Ramos (cell line): ENCODE measurements around the gene CAPN12.
"Not testable (repeated sequence)": the region's sequence is repeated elsewhere in the genome, so short reads cannot be mapped to it uniquely, and the experiment has no call there.

Experiments
- in situ Hi-C: fragments of 300-500 bp; cut with MboI; formaldehyde crosslinking; loops from one replicate; pipeline ENCODE4 v1.14.3; 2022; ENCODE audit warnings: low sequenced_read_pairs; ENCODE audit not compliant: unreplicated experiment

CAPN12 gene

DNA sequence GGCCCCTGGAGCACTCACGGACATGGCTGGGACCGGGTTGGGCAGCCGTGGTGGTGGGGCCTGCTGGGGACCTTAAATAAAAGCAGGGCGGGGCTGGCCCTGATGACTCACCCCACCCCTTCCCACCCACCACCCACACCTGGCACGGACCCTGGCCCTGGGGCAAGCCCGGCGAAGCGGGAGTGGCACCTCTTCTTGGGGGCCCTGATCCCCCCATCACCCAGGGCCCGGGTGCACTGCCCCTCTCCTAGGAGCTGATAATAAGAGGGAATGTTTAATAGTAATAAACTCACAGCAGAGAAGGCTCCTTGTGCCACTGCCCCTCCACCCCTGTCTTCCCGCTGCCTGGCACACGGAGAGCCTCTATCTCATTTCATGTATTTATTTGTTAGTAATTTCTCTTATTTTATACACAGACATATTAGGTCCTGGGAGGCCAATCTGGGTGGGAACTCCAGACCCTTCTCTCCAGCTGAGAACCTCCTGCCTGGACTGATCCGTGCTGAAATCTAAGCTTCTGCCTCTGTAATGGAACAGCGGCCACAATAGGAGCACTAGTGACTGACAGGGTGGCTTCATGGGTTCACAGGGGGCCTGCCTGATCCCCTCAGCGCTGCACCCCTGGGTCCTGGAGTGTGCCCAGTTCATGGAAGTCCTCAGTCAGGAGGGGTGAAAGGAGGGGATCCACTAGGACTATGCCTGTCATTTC is 29.3 kb upstream of the CAPN12 start, which contains the start of gene LGALS7:
LGALS7 (minus strand) TSS at position 49 of the 709 bp plus-strand sequence; CDS start at position 24, 25 bp downstream.
- in situ Hi-C loops, result no loop called here

DNA sequence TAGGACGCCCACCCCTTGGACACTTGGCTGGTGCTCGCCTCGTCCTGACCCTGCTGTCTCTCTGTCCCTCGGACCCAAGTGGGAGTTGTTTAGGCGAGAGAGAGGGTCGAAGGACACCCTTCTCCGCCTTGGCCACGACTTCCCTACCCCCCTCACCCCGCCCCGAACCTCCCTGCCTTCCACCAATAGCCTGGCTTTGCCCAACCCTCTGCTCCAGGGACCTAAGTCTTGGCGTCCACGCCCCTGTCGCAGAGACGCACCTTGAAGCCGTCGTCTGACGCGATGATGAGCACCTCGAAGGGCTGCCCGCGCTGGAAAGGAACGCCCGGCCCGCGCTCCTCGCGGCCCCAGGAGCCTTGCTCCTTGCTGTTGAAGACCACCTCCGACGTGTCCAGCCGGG is 27.3 kb upstream of the CAPN12 start:
- in situ Hi-C loops, result not testable (repeated sequence)

DNA sequence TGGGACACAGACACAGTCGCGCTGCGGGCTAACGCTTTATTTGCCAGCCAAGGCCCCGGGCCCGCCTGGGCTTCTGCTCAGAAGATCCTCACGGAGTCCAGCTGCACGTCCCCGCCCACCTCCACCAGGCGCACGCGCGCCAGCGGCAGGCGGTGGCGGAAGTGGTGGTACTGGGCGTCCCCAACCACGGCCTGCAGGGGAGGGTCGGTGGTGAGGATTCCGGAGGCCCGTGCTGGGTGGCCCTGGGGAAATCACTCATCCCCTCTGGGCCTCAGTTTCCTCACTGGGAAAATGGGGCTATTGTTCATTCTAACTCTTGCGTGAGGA is 26.6 kb upstream of the CAPN12 start:
- in situ Hi-C loops, result not testable (repeated sequence)

DNA sequence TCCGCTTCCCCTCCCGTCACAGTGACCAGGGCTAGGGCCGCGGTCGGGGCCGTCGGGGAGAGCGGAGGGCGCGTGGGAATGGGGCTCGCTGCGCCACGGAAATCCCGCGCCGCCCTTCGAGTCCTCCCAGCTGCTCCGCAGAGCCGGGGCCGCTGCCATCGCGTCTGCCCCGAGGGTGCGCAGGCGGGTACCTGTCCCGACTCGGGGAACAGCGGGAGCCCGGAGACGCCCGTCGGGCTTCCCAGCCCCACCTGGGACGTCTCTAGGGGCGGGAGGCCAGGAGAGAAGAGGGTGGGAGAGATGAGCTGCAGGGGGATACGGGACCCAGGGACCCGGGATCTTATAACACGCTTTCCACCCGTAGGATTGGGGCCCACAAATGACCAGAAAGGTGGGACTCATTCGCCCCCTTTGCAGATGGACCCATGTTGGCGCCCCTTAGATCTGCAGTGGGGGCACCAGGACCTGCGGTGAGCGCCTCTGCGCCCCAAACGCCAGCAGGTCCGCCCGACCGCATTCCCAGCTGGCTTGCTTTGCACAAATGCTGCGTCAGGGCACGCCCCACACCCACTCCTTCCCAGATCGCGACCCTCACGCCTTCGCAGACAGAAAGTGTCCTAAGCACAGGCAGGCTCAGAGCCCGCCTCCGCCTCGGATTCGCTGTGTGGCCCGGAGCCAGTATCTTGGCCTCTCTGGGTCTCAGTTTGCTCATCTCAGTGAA is 26.1 kb upstream of the CAPN12 start:
- in situ Hi-C loops, result not testable (repeated sequence)

DNA sequence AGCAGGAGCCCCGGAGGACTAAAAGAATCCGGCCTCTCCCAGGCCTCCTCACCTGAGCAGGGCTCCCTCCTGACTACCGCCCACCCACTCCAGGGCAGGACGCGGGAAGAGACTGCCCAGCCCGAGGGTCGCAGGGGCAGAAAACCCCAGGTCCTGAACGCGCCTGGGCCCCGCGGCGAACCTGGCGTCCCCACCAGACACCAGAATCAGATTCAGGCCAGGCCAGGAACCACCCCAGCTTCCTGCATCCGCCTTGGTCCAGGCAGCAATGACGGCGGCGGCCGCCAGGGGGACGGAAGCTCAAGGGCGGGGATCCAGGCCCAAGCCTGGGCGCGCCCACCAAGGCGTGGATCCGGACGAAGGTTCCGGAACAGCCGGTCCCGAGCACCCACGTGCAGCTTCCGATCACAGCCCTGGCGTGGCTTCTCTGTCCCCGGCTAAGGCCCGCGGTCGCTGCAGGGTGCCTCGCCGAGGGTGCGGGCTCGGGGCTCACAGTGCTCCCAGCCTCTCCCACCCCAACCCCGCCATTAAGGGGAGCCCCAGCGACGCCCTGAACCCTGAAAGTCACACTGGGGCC is 25.4 kb upstream of the CAPN12 start:
- in situ Hi-C loops, result no loop called here

DNA sequence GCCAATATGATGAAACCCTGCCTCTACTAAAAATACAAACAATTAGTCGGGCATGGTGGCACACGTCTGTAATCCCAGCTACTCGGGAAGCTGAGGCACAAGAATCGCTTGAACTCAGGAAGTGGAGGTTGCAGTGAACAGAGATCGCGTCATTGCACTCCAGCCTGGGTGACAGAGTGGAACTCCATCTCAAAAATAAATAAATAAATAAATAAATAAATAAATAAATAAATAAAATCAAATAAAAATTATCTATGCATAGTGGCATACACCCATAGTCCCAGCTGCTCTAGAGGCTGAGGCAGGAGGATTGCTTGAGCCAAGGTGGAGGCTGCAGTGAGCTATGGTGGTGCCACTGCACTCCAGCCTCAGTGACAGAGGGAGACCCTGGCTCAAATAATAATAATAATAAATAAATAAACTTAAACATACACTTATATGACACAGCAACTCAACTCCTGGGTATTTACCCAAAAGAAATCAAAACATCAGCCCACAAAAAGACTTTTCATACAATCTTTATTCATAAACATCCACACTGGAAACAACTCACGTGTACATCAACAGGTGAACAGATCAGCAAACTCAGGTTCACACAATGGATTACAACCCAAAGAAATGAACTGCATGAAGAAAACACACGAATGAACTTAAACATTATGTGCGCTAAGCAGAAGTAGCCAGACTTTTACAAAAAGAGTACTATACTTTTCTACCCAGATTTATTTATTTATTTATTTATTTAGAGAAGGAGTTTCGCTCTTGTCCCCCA is 22.2 kb upstream of the CAPN12 start:
- in situ Hi-C loops, result no loop called here

DNA sequence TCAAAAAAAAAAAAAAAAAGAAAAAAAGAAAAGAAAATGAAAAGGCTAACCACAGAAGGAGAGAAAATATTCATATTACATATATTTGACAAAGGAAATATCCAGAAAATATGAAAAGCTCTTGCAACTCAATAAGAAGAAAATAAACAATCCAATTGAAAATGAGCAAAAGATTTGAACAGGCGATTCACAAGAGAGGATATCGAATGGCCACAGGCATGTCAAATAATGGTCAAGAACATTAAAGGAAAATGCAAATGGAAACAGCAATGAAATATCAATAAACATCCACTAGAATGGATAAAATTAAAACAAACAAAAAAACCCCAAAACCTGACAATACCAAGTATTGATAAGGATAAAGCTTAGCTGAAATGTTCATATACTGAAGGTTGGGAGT is 20.9 kb upstream of the CAPN12 start:
- in situ Hi-C loops, result no loop called here

DNA sequence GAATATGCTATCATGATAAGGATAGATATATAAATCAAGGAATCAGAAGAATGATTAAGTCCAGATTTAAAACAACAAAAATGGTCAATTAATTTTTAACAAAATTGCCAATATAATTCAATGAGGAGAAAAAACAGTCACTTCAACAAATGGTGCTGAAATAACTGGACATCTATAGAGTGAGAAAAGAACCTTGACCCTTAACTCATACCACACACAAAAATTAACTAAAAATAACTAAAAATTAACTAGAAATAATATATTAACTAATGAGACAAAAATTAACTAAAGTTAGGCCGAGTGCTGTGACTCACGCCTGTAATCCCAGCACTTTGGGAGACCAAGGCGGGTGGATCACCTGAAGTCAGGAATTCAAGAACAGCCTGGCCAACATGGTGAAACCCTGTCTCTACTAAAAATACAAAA is 19.5 kb upstream of the CAPN12 start:
- in situ Hi-C loops, result no loop called here

DNA sequence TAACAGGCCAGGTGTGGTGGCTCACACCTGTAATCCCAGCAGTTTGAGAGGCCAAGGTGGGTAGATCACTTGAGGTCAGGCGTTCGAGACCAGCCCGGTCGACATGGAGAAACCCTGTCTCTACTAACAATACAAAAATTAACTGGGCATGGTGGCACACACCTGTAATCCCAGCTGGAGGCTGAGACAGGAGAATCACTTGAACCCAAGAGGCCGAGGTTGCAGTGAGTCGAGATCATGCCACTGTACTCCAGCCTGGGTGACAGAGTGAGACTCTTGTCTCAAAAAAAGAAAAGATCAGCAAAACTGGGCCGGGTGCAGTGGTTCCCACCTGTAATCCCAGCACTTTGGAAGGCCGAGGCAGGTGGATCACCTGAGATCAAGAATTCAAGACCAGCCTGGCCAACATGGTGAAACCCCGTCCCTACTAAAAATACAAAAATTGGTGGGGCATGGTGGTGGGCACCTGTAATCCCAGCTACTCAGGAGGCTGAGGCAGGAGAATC is 17.7 kb upstream of the CAPN12 start:
- in situ Hi-C loops, result not testable (repeated sequence)

DNA sequence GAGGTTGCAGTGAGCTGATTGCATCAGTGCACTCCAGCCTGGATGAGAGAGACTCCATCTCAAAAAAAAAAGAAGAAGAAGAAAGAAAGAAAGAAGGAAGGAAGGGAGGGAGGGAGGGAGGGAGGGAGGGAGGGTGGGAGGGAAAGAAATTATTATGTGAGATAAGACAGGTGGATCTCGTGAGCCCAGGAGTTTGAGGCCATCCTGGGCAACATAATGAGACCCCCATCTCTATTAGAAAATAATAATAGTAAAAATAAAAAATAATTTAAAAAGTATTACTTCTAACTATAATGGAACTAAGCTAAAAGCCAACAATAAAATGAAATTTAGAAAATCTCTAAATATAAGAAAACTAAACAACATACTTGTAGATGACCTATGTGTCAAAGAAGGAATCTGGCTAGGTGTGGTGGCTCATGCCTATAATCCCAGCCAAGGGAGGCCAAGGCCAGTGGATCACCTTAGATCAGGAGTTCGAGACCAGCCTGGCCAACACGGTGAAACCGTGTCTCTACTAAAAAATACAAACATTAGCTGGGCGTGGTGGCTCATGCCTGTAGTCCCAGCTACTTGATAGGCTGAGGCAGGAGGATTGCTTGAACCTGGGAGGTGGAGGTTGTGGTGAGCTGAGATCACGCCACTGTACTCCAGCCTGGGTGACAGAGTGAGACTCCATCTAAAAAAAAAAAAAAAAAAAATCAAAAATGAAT is 16.7 kb upstream of the CAPN12 start:
- in situ Hi-C loops, result not testable (repeated sequence)

DNA sequence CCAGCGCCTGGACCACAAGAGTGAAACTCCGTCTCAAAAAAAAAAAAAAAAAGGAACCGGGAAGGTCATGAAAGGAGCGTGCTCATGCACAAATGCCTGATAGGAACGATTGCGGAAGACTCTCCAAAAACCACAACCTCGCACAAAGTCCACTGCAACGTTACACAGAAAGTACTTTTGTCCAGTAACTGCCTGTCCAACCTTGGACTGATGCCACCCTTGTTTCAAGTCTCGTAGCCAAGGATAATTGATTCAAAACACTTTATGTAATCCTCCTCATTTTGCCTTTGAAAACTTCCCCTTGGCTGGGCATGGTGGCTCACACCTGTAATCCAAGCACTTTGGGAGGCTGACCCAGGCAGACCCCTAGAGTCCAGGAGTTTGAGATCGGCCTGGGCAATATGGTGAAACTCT is 15.3 kb upstream of the CAPN12 start:
- in situ Hi-C loops, result no loop called here

DNA sequence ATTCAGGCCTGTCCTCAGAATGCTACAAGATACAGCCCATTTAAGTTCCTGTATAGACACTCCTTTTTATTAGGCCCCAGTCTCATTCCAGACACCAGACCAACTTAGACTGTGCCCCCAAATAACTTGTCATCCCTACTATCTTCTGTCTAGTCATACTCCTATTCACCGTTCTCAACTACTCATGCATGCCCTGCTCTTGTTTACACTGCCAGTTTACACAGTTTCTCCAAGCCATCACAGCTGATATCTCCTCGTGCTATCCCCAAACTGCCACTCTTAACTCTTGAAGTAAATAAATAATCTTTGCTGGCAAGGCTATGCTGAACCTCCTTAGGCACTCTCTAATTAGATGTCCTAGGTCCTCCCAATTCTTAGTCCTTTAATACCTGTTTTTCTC is 9.9 kb upstream of the CAPN12 start:
- in situ Hi-C loops, result not testable (repeated sequence)

DNA sequence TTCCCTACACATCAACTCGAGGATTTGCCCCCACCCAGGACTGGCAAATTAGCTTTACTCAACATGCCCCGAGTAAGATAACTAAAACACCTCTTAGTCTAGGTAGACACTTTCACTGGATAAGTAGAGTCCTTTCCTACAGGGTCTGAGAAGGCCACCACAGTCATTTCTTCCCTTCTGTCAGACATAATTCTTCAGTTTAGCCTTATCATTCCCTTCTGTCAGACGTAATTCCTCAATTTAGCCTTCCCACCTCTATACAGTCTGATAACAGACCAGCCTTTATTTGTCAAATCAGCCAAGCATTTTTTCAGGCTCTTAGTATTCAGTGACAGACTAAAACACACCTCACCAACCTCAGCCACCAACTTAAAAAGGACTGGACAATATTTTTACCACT is 9.5 kb upstream of the CAPN12 start:
- in situ Hi-C loops, result not testable (repeated sequence)

DNA sequence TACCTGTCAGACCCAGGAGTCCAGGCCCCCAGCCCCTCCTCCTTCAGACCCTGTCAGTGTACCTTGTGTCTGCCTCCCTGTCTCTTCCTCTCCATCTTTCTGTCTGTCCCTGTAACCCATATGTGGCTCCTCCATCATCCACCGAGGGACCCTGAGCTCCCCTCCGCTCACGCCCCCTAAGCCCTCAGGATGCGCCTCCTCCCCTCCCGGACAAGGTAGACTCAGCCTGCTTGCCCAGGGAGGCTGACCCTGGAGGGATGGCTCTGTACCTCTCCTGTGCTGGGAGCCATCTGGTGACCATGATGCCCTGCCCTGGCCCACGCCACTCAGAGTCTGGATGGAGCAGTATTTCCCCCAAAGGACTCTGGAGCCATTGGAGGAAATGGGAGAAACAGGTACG is 1.0 kb upstream of the CAPN12 start:
- in situ Hi-C loops, result no loop called here

DNA sequence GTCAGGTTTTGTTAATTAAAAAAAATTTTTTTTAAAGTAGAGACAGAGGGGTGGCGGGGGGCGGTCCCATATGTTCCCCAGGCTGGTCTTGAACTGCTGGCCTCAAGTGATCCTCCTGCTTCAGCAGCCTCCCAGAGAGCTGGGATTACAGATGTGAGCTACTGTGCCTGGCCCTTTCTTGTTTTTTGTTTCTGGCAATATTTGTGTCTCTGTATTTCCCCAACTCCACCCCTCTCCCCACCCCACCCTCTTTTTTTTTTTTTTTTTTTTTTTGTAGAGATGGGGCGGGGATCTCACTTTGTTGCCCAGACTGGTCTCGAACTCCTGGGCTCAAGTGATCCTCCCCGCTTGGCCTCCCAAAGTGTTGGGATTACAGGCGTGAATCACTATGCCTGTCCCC is 600 bp upstream of the CAPN12 start:
- in situ Hi-C loops, result no loop called here

DNA sequence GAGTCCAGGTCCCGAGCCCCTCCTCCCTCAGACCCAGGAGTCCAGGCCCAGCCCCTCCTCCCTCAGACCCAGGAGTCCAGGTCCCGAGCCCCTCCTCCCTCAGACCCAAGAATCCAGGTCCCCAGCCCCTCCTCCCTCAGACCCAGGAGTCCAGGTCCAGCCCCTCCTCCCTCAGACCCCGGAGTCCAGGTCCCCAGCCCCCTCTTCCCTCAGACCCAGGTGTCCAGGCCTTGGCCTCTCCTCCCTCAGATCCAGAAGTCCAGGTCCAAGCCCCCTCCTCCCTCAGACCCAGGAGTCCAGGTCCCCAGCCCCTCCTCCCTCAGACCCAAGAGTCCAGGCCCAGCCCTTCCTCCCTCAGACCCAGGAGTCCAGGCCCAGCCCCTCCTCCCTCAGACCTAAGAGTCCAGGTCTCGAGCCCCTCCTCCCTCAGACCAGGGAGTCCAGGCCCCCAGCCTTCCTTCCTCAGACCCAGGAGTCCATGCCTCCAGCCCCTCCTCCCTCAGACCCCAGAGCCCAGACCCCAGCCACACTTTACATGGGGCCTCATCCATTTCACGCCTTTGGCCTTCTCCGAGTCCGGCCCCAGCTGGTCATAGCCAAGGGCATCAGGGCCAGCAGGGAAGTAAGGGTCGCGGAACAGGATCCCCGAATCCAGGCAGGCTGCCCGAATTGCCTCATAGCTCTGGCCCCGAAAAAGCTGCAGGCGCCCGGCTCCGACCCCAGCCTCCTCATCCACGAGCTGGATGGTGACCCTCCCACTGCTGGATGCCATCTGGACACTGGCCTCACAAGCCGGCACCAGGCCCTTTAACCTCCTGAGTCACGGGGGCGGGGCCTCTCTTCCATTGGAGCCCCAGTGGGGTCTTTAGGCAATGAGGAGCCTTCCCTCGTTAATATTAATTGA is 628 bp downstream of the CAPN12 start:
- in situ Hi-C loops, result no loop called here

DNA sequence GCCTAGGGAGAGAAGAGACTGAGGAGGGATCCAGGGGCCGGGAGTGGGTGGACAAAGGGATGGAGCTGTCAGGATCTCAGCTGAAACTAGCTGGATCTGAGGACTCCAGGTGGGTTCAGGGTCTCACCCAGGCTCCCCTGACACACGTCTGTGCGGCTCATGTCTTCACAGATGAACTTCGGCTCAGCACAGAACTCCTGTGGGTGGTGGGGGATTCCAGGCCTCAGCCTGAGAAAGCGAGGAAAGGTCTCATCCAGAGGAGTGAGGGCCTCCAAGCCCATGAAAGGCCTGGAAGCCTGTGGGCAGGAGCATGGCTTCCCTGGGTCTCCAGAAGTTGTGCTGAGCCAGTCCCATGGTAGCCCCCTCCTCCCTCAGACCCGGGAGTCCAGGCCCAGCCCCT is 1.4 kb downstream of the CAPN12 start:
- in situ Hi-C loops, result no loop called here

DNA sequence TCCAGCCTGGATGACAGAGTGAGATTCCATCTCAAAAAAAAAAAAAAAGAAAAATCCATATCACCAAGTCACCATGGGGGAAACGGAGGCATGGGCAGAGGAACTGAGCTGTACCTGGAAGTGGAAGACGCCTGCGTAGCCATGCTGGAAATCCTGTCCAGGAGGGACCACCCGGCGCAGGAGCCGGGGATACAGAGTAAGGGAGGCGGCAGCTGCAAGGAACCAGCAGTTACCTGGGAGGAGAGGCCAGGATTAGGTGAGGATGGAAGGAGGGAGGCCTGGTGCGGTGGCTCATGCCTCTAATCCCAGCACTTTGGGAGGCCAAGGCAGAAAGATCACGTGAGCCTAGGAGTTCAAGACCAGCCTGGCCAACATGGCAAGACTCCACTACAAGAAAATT is 2.0 kb downstream of the CAPN12 start:
- in situ Hi-C loops, result no loop called here

DNA sequence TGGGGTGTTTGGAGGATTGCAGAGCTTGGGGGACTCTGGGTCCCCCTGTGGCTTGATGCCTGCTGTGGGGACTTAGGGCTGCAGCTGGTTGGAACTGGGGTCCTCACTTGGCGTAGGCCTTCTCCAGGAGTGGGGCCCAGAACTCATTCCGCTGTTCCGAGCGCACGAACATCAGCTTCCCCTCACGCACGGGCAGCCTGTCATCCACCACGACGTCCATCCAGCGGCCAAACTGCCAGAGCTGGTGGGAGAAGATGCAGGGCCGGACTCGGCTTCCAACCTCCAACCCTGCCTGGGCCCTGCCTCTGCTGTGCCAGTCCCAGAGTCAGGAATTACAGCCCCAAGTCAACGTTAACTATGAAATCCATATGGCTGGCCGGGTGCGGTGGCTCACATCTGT is 2.6 kb downstream of the CAPN12 start:
- in situ Hi-C loops, result no loop called here
